Endodermal cell (in vitro differentiated cells): Measurements from ENCODE around the gene KRT12. TPM values are rescaled to one million over a fixed set of nuclear protein-coding genes. Genes with fewer than 3 reads are reported as not detected.
A peak's percentile ranks its signal among the peaks of the same experiment; 100 is the strongest.

Experiments used
- DNase-seq: peaks from one replicate; pipeline ENCODE4 v3.0.0-alpha.2; 2017
- H3K27ac ChIP-seq: 2 replicates; pipeline ENCODE4 v1.5.1; 2013; ENCODE audit warnings: mild to moderate bottlenecking, low read depth, low read length, moderate library complexity
- H3K27me3 ChIP-seq: 2 replicates; pipeline ENCODE4 v1.6.1; 2013; ENCODE audit warnings: mild to moderate bottlenecking, low read length, moderate library complexity; ENCODE audit not compliant: insufficient read depth, control insufficient read depth, poor library complexity, severe bottlenecking
- H3K36me3 ChIP-seq: 2 replicates; pipeline ENCODE4 v1.7.0; 2013; ENCODE audit warnings: mild to moderate bottlenecking, low read length, moderate library complexity; ENCODE audit not compliant: control insufficient read depth, insufficient read depth
- H3K4me1 ChIP-seq: one replicate; pipeline ENCODE4 v1.7.0; 2013; ENCODE audit warnings: low read length; ENCODE audit not compliant: control insufficient read depth, insufficient read depth
- H3K4me3 ChIP-seq: 2 replicates; pipeline ENCODE4 v1.5.1; 2013; ENCODE audit warnings: mild to moderate bottlenecking, low read length, moderate library complexity
- H3K9ac ChIP-seq: 2 replicates; pipeline ENCODE4 v1.6.1; 2013; ENCODE audit warnings: mild to moderate bottlenecking, low read length, moderate library complexity; ENCODE audit not compliant: poor library complexity, severe bottlenecking; ENCODE audit errors: extremely low read depth
- H3K9me3 ChIP-seq: 2 replicates; pipeline ENCODE4 v1.6.1; 2013; ENCODE audit warnings: mild to moderate bottlenecking, low read length, moderate library complexity; ENCODE audit not compliant: control insufficient read depth
- H3K27ac Mint-ChIP-seq: 2 replicates; pipeline ENCODE4 v1.8.0; 2020; ENCODE audit warnings: mixed read lengths
- H3K27me3 Mint-ChIP-seq: 2 replicates; pipeline ENCODE4 v1.8.0; 2021; ENCODE audit warnings: mild to moderate bottlenecking, mixed read lengths; ENCODE audit not compliant: insufficient read depth
- H3K36me3 Mint-ChIP-seq: 2 replicates; pipeline ENCODE4 v1.8.0; 2020; ENCODE audit warnings: low read depth, mixed read lengths
- H3K4me1 Mint-ChIP-seq: 2 replicates; pipeline ENCODE4 v1.8.0; 2020; ENCODE audit warnings: mixed read lengths
- H3K4me3 Mint-ChIP-seq: 2 replicates; pipeline ENCODE4 v1.8.0; 2020; ENCODE audit warnings: mild to moderate bottlenecking, moderate library complexity, mixed read lengths
- H3K9me3 Mint-ChIP-seq: 2 replicates; pipeline ENCODE4 v1.8.0; 2020; ENCODE audit warnings: mild to moderate bottlenecking, mixed read lengths
- CTCF ChIP-seq: fragments of 200-600 bp; sonication (generic); conservative IDR thresholded peaks from 2 replicates; pipeline ENCODE4 v1.5.0; 2021; ENCODE audit warnings: antibody characterized with exemption, mild to moderate bottlenecking
- WGBS, 2 experiments: methylation state at CpG; one replicate each; pipeline versions ENCODE4 v1.1.5 to v1.1.7; 2013; ENCODE audit warnings: missing lambda C conversion rate in 2 of 2, mixed read lengths in 1 of 2; ENCODE audit not compliant: insufficient coverage in 1 of 2, insufficient read length in 1 of 2; 5-methylcytosine and 5-hydroxymethylcytosine counted together
- total RNA-seq, 2 donors: library from RNA; stranded (reverse); fragmentation: NEBNext Ultra II Directional in 1 of 2; extraction: Animal tissue kit (Norgen Biotek cat#: 25700) in 1 of 2; gene quantifications; 2 replicates in 1 of 2; 3 replicates in 1 of 2; pipeline ENCODE4 v1.2.1, GENCODE V29; 2021

KRT12 gene
- total RNA-seq, 2 donors from 2014 or later = not detected

- Histone ChIP-seq H3K9me3 (no peaks in the 10 kb centered on the region), H3K4me3 (no peak overlapping the region), H3K27me3 (no peaks in the 10 kb centered on the region), H3K36me3 (no peaks in the 10 kb centered on the region), H3K9ac (no peak overlapping the region), H3K4me1 (no peaks in the 10 kb centered on the region), H3K27ac (no peak overlapping the region)
- no peak overlapping the region for H3K4me3 Mint-ChIP-seq
- no peak for TF ChIP-seq CTCF
- DNase-seq = no peak
- H3K27me3 Mint-ChIP-seq = peaks cover 33% of the 10 kb centered on the region
- H3K36me3 Mint-ChIP-seq = no peaks in the 10 kb centered on the region
- H3K9me3 Mint-ChIP-seq = no peaks in the 10 kb centered on the region
- WGBS, 2 experiments = 77 to 96% methylated on average over 2 to 4 of the region's 4 CpGs
- H3K27ac Mint-ChIP-seq = no peak overlapping the region
- H3K4me1 Mint-ChIP-seq = peaks cover 38% of the 10 kb centered on the region
Measured at GRCh38 chr17:40906613-40907012, 39.6 kb upstream of the KRT12 start.

- no peaks in the 10 kb centered on the region for H3K36me3 Mint-ChIP-seq
- H3K4me3 ChIP-seq = no peak overlapping the region
- DNase-seq = no peak
Measured at GRCh38 chr17:40905370-40905769, 38.3 kb upstream of the KRT12 start.

GRCh38 chr17:40903129-40903847 lies 36.3 kb upstream of the KRT12 start:
- WGBS, 2 experiments = 86 to 88% methylated on average over 10 to 12 of the region's 12 CpGs
- DNase-seq = no peak
- Mint-ChIP-seq H3K27ac (peak overlapping the region; percentile 1), H3K9me3 (no peaks in the 10 kb centered on the region), H3K4me1 (peaks cover 39% of the 10 kb centered on the region), H3K36me3 (no peaks in the 10 kb centered on the region), H3K4me3 (no peak overlapping the region), H3K27me3 (peaks cover 30% of the 10 kb centered on the region)
- Histone ChIP-seq H3K4me3 (no peak overlapping the region), H3K27me3 (no peaks in the 10 kb centered on the region), H3K27ac (no peak overlapping the region), H3K9ac (no peak overlapping the region), H3K4me1 (no peaks in the 10 kb centered on the region), H3K36me3 (no peaks in the 10 kb centered on the region), H3K9me3 (no peaks in the 10 kb centered on the region)
- no peak for TF ChIP-seq CTCF

More at GRCh38 chr17:40905370-40905769, 38.3 kb upstream of the KRT12 start:
- Mint-ChIP-seq H3K4me1 (peaks cover 46% of the 10 kb centered on the region), H3K27me3 (peaks cover 31% of the 10 kb centered on the region), H3K27ac (no peak overlapping the region), H3K9me3 (no peaks in the 10 kb centered on the region), H3K4me3 (no peak overlapping the region)
- no peak for TF ChIP-seq CTCF
- 95 to 96% methylated on average over 4 to 5 of the region's 5 CpGs for WGBS, 2 experiments
- Histone ChIP-seq H3K9me3 (no peaks in the 10 kb centered on the region), H3K27ac (no peak overlapping the region), H3K36me3 (no peaks in the 10 kb centered on the region), H3K9ac (no peak overlapping the region), H3K4me1 (no peaks in the 10 kb centered on the region), H3K27me3 (no peaks in the 10 kb centered on the region)
